GM12892 (cell line): ENCODE data around the gene NUDT2.
"Not testable (repeated sequence)": the region's sequence is repeated elsewhere in the genome, so short reads cannot be mapped to it uniquely, and the experiment has no call there.

Source experiments
- DNase-seq: peaks from one replicate; pipeline ENCODE4 v3.0.0; 2011; ENCODE audit not compliant: insufficient read length
- FAIRE-seq: peaks from 2 replicates; lab custom pipeline; 2011; peaks lifted over from hg19 to GRCh38; lab: Jason Lieb, UNC
- POLR2A ChIP-seq: IDR thresholded peaks from 2 replicates; pipeline ENCODE4 v1.6.1; 2011; ENCODE audit warnings: low read depth, low read length, control low read depth
- POLR2AphosphoS5 ChIP-seq: IDR thresholded peaks from 2 replicates; pipeline ENCODE4 v1.6.1; 2011; ENCODE audit warnings: low read depth, low read length, control low read depth
- TAF1 ChIP-seq: IDR thresholded peaks from 2 replicates; pipeline ENCODE4 v1.6.1; 2011; ENCODE audit warnings: low read depth, mild to moderate bottlenecking, control low read depth, low read length, borderline replicate concordance

NUDT2 gene

GRCh38 chr9:34338665-34339385 is 9.5 kb downstream of the NUDT2 start:
- TF ChIP-seq TAF1 (no peak), POLR2A (no peak), POLR2AphosphoS5 (no peak)
- DNase-seq (no peak), FAIRE-seq (no peak)

DNA sequence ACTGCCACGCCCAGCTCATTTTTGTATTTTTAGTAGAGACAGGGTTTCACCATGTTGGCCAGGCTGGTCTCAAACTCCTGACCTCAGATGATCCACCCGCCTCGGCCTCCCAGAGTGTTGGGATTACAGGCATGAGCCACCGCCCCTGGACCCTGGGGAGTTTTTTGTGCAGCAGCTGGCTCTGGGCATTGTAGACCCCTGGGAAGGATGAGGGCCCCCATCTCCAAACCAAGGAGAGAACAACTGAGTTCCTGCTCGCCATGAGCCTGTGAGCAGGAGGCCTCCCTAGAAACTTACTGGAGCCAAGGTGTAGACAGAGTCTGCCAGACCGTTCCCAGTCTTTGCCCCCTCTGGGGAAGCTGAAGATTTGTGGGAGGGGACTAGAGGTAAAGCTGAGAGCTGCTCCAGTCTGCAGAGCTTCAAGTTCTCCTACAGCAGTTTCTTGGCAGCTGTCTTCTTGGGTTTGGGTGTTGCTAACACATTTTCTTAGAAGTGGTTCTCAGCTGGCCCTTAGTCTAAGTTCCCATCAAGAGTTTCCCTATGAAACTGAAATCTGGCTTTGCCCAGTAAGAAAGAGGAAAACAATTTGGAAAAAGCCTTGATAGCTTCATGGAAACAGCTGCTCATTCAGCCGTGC is 12.4 kb downstream of the NUDT2 start:
- no peak for TF ChIP-seq POLR2A
- DNase-seq (no peak), FAIRE-seq (no peak)

- TF ChIP-seq TAF1 (no peak), POLR2A (no peak), POLR2AphosphoS5 (no peak)
- no peak for FAIRE-seq
- DNase-seq: no peak
Observed at GRCh38 chr9:34343090-34343489, 13.7 kb downstream of the NUDT2 start.

- no peak for FAIRE-seq
- TF ChIP-seq POLR2A: no peak
- TF ChIP-seq TAF1: no peak
- TF ChIP-seq POLR2AphosphoS5: no peak
- DNase-seq: no peak
Observed at GRCh38 chr9:34343605-34344004, 14.2 kb downstream of the NUDT2 start.

GRCh38 chr9:34346873-34347799 is 17.8 kb downstream of the NUDT2 start:
- FAIRE-seq (no peak), DNase-seq (no peak)
- TF ChIP-seq TAF1 (no peak), POLR2AphosphoS5 (no peak), POLR2A (no peak)

DNA sequence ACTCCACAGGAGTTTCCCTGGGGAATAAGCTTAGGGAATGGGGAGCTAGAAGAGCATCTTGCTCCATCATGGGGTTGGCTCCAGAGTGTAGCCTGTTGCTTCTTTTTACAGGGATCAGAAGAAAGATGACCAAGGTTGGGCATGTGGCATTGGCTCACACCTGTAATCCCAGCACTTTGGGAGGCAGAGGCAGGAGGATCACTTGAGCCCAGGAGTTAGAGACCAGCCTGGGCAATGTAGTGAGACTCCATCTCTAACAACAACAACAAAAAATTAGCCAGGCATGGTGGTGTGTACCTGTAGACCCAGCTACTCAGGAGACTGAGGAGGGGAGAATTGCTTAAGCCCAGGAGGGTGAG is 18.4 kb downstream of the NUDT2 start:
- TF ChIP-seq TAF1: no peak
- DNase-seq: no peak
- FAIRE-seq: no peak

GRCh38 chr9:34349324-34349723 is 20.0 kb downstream of the NUDT2 start:
- DNase-seq: no peak
- TF ChIP-seq POLR2AphosphoS5 (no peak), POLR2A (no peak), TAF1 (no peak)
- no peak for FAIRE-seq

DNA sequence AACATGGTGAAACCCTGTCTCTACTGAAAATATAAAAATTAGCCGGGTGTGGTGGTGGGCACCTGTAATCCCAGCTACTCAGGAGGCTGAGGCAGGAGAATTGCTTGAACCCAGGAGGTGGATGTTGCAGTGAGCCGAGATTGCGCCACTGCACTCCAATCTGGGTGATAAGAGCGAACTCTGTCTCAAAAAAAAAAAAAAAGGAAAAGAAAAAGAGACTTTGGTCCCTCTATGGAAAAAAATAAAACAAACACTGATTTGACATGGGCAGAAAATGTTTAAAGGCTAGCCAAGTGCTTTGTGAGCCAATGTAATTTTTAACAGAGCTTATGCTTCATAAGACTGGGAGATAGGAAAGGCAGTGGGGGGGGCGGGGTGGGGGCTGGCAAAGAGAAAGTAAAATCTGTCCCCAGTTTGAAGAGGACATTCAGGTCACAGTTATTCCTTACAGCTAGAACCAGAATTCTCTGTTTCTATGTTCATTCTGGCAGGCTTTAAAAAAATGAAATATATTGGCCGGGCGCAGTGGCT is 22.8 kb downstream of the NUDT2 start:
- DNase-seq, FAIRE-seq: not testable (repeated sequence)

DNA sequence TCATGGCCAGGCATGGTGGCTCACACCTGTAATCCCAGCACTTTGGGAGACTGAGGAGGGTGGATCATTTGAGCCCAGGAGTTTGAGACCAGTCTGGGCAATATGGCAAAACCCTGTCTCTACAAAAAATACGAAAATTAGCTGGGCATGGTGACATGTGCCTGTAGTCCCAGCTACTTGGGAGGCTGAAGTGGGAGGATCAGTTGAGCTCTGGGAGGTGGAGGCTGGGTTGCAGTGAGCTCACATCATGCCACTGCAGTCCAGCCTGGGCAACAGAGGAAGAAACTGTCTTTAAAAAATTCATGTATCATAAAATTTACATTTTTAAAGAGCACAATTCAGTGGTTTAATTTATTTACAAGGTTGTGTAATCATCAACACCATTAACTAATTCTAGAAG is 23.6 kb downstream of the NUDT2 start:
- not testable (repeated sequence) for DNase-seq, FAIRE-seq

DNA sequence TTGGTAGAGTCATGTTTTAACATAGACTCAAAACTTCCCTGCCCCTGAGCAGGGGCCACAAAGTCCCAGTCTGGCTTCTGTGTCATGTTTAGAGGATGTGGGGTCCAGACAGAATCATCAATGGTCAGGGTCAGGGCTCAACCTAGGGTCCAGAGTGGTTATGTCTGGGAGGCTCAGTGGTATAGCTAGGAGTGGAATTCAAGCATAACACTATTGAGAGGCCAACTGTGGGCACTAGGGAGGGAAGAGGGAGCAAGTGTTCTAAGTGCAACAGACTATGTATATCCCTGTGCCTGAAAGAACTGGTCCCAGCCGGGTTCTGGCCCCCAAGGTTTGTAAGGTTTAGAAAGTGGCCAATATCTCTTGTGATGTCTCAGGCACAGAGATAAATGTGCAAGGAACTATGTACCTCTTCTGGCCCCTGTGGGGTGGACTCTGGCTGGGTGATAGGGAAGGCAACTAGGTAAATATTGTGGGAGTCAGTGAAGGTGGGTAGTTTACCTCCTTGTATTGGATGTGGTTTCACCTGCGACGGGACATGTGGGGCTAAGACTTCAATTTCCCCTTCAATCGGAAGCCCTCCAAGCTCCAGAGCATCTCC is 33.3 kb downstream of the NUDT2 start:
- DNase-seq (no peak), FAIRE-seq (no peak)
- TF ChIP-seq TAF1 (no peak), POLR2AphosphoS5 (no peak), POLR2A (no peak)

DNA sequence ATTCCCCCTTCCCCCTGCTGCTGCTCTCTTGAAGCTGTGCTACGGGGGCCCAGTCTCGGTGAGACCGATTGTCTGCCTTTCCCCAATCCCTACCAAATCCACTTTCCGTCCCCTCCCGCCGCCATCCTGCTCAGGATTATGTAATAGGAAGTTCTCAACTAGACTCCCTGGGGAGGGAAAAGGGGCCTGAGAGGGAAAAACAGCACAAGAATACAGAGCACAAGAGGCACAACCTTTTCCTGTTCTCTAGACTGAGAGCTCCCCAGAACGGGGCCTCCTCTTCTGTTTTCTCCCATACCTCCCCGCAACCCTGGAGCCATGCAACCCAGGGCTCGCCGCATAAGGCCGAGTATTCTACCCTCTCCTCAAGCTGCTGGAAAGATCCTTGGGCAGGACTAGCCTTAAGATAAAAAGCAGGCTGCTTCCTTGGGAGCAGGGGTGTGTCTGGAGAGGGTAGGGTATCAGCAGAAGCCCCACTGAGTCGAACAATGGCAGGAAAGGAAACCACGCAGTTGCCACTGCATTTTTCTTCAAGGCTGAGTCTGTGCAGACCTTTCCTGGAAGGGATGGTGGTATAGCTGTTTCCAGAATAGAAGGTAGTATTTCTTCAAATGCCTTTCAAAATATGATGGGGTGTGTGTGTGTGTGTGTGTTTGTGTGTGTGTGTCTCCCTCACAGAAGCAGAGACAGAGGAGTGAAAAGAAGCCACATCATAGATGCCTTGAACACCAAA is 34.4 kb downstream of the NUDT2 start:
- TF ChIP-seq POLR2AphosphoS5: no peak
- no peak for DNase-seq
- no peak for FAIRE-seq

GRCh38 chr9:34365282-34365681 is 35.9 kb downstream of the NUDT2 start:
- FAIRE-seq (no peak), DNase-seq (no peak)
- TF ChIP-seq TAF1: no peak
- TF ChIP-seq POLR2AphosphoS5: no peak
- TF ChIP-seq POLR2A: no peak
